K562 (cell line): Measurements from ENCODE around the gene SYT3. TPM values are rescaled to one million over a fixed set of nuclear protein-coding genes. Genes with fewer than 3 reads are reported as not detected.

Experiments used
- FUS ChIP-seq: fragments of 200-400 bp; formaldehyde crosslinking; optimal IDR thresholded peaks from 2 replicates; pipeline ENCODE3; 2017; ENCODE audit warnings: low read depth, low read length
- GATAD2B ChIP-seq: fragments of 450-650 bp; IDR thresholded peaks from 2 replicates; pipeline ENCODE4 v1.6.1; 2017; ENCODE audit warnings: mild to moderate bottlenecking, borderline replicate concordance
- HDGF ChIP-seq: fragments of 450-650 bp; IDR thresholded peaks from 2 replicates; pipeline ENCODE4 v1.6.1; 2016
- KDM1A ChIP-seq, 2 experiments: fragments of 450-650 bp; IDR thresholded peaks; 2 replicates each; pipeline ENCODE4 v1.6.1; 2016; ENCODE audit warnings: mild to moderate bottlenecking in 2 of 2
- KHSRP ChIP-seq: fragments of 450-650 bp; IDR thresholded peaks from 2 replicates; pipeline ENCODE4 v1.6.1; 2017
- LCOR ChIP-seq: sonication (generic); formaldehyde crosslinking; IDR thresholded peaks from 2 replicates; pipeline ENCODE4 v1.8.0; 2022; ENCODE audit warnings: mild to moderate bottlenecking, missing genetic modification reagents
- MCM2 ChIP-seq: fragments of 450-650 bp; IDR thresholded peaks from 2 replicates; pipeline ENCODE4 v1.6.1; 2017; ENCODE audit warnings: low read depth, mild to moderate bottlenecking
- MEIS2 ChIP-seq: fragments of 450-650 bp; IDR thresholded peaks from 2 replicates; pipeline ENCODE4 v1.6.1; 2014; ENCODE audit warnings: mild to moderate bottlenecking; ENCODE audit not compliant: partially characterized antibody
- TRIM28 ChIP-seq: fragments of 450-650 bp; IDR thresholded peaks from 2 replicates; pipeline ENCODE4 v1.6.1; 2017
- ZNF140 ChIP-seq: fragments of 250-450 bp; sonication (Bioruptor Pico); IDR thresholded peaks from 2 replicates; pipeline ENCODE4 v1.8.0; 2021; ENCODE audit warnings: moderate library complexity, mild to moderate bottlenecking, inconsistent platforms
- ZNF584 ChIP-seq: fragments of 200-800 bp; sonication (Bioruptor generic); IDR thresholded peaks from 2 replicates; pipeline ENCODE4 v1.6.1; 2016; ENCODE audit warnings: low read depth, mild to moderate bottlenecking, missing genetic modification characterization, missing compliant biosample characterization
- ZNF77 ChIP-seq: fragments of 250-450 bp; sonication (Bioruptor Pico); IDR thresholded peaks from 2 replicates; pipeline ENCODE4 v1.5.0; 2020
- polyA plus RNA-seq, 8 experiments: library from polyadenylated mRNA; depleted of rRNA in 4 of 8; stranded (reverse) in 5 of 8; unstranded in 3 of 8; fragments of >200 nt; fragmentation: Nextera tagmentation in 2 of 8; fragmentation: Illumina TruSeq in 1 of 8; extraction: Ambion mirVana in 2 of 8; extraction: Trizol in 1 of 8; gene quantifications; 2 replicates each; pipeline versions ENCODE4 v1.2.1 to v1.2.3, GENCODE V29; 2011 to 2014; ENCODE audit warnings: inconsistent platforms in 1 of 8, missing spikeins in 1 of 8
- total RNA-seq, 7 experiments: library from RNA; depleted of rRNA in 6 of 7; stranded (reverse); fragments of >200 nt in 6 of 7; fragmentation: Illumina TruSeq in 2 of 7; extraction: Trizol in 2 of 7; gene quantifications; 2 replicates each; pipeline versions ENCODE4 v1.2.1 to v1.2.3, GENCODE V29; 2011 to 2021; ENCODE audit warnings: low replicate concordance in 1 of 7
- TF ChIP-seq, protein P1 (sequence below): fragments of 450-650 bp; IDR thresholded peaks from 2 replicates; pipeline ENCODE4 v1.6.1; 2016; ENCODE audit warnings: mild to moderate bottlenecking, moderate library complexity
- TF ChIP-seq, protein P2 (sequence below): IDR thresholded peaks from 2 replicates; pipeline ENCODE4 v1.6.1; 2011; ENCODE audit not compliant: insufficient read length; ENCODE audit errors: extremely low read depth

Gene SYT3
- total and polyA plus RNA-seq, 9 of the 15 experiments (the other 6 are each of a cell fraction or from before 2014, with no cell fraction given), result 0.36 to 2.0 (median 0.54) TPM; not detected in 2

DNA sequence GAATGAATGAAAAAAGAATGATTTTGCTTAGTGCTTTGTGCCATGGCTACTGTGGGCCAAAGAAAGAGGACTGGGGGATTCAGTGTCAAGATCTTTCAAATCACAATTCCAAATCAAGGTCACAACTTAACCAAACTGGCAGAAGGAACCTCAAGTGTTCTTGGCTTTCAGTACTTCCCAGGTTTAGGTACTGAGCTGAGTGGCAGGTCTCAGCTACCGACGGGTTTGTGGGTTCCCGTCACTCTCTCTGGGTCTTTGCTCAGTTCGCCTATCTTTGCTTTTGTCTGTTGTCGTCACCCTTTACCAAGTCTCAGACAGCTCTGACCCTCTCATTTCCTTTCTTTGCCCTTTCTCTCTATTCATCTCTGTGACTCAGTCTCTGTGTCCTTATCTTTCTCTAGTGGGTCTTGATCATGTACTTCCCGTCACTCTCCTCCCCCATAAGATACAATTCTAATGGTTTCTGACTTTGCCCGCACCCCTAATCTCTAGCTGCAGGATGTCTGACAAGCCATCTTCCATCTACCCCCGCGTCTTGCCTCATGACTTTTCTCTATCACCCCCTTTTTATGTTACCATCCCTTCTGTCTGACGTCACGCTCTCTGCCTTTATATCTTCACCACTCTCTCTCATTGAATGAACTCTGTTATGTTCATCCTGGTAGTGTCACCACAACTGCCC is 38.1 kb downstream of the SYT3 start (continued):
- TF ChIP-seq, protein P1, sequence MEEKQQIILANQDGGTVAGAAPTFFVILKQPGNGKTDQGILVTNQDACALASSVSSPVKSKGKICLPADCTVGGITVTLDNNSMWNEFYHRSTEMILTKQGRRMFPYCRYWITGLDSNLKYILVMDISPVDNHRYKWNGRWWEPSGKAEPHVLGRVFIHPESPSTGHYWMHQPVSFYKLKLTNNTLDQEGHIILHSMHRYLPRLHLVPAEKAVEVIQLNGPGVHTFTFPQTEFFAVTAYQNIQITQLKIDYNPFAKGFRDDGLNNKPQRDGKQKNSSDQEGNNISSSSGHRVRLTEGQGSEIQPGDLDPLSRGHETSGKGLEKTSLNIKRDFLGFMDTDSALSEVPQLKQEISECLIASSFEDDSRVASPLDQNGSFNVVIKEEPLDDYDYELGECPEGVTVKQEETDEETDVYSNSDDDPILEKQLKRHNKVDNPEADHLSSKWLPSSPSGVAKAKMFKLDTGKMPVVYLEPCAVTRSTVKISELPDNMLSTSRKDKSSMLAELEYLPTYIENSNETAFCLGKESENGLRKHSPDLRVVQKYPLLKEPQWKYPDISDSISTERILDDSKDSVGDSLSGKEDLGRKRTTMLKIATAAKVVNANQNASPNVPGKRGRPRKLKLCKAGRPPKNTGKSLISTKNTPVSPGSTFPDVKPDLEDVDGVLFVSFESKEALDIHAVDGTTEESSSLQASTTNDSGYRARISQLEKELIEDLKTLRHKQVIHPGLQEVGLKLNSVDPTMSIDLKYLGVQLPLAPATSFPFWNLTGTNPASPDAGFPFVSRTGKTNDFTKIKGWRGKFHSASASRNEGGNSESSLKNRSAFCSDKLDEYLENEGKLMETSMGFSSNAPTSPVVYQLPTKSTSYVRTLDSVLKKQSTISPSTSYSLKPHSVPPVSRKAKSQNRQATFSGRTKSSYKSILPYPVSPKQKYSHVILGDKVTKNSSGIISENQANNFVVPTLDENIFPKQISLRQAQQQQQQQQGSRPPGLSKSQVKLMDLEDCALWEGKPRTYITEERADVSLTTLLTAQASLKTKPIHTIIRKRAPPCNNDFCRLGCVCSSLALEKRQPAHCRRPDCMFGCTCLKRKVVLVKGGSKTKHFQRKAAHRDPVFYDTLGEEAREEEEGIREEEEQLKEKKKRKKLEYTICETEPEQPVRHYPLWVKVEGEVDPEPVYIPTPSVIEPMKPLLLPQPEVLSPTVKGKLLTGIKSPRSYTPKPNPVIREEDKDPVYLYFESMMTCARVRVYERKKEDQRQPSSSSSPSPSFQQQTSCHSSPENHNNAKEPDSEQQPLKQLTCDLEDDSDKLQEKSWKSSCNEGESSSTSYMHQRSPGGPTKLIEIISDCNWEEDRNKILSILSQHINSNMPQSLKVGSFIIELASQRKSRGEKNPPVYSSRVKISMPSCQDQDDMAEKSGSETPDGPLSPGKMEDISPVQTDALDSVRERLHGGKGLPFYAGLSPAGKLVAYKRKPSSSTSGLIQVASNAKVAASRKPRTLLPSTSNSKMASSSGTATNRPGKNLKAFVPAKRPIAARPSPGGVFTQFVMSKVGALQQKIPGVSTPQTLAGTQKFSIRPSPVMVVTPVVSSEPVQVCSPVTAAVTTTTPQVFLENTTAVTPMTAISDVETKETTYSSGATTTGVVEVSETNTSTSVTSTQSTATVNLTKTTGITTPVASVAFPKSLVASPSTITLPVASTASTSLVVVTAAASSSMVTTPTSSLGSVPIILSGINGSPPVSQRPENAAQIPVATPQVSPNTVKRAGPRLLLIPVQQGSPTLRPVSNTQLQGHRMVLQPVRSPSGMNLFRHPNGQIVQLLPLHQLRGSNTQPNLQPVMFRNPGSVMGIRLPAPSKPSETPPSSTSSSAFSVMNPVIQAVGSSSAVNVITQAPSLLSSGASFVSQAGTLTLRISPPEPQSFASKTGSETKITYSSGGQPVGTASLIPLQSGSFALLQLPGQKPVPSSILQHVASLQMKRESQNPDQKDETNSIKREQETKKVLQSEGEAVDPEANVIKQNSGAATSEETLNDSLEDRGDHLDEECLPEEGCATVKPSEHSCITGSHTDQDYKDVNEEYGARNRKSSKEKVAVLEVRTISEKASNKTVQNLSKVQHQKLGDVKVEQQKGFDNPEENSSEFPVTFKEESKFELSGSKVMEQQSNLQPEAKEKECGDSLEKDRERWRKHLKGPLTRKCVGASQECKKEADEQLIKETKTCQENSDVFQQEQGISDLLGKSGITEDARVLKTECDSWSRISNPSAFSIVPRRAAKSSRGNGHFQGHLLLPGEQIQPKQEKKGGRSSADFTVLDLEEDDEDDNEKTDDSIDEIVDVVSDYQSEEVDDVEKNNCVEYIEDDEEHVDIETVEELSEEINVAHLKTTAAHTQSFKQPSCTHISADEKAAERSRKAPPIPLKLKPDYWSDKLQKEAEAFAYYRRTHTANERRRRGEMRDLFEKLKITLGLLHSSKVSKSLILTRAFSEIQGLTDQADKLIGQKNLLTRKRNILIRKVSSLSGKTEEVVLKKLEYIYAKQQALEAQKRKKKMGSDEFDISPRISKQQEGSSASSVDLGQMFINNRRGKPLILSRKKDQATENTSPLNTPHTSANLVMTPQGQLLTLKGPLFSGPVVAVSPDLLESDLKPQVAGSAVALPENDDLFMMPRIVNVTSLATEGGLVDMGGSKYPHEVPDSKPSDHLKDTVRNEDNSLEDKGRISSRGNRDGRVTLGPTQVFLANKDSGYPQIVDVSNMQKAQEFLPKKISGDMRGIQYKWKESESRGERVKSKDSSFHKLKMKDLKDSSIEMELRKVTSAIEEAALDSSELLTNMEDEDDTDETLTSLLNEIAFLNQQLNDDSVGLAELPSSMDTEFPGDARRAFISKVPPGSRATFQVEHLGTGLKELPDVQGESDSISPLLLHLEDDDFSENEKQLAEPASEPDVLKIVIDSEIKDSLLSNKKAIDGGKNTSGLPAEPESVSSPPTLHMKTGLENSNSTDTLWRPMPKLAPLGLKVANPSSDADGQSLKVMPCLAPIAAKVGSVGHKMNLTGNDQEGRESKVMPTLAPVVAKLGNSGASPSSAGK, result peak; percentile 24; the same call in 1 of the 2 replicates
- TF ChIP-seq HDGF, result no peak
- TF ChIP-seq MCM2, result no peak
- TF ChIP-seq, protein P2, sequence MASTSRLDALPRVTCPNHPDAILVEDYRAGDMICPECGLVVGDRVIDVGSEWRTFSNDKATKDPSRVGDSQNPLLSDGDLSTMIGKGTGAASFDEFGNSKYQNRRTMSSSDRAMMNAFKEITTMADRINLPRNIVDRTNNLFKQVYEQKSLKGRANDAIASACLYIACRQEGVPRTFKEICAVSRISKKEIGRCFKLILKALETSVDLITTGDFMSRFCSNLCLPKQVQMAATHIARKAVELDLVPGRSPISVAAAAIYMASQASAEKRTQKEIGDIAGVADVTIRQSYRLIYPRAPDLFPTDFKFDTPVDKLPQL, result no peak
- TF ChIP-seq TRIM28, result peak; percentile 78
- no peak for TF ChIP-seq LCOR
- TF ChIP-seq FUS, result no peak
- TF ChIP-seq KHSRP, result peak; percentile 85
- peak; percentile 93 to 95 for TF ChIP-seq KDM1A (IDR thresholded peaks at IDR 0.05)
- peak; percentile 78 for TF ChIP-seq MEIS2
- TF ChIP-seq ZNF584 (CRISPR knock-in tag), result peak; percentile 64
- no peak for TF ChIP-seq ZNF77 (CRISPR knock-in tag)
- TF ChIP-seq GATAD2B, result peak; percentile 95
- no peak for TF ChIP-seq ZNF140 (CRISPR knock-in tag)
